Osteocyte (in vitro differentiated cells): Measurements from ENCODE around the gene KIF21B. TPM values are rescaled to one million over a fixed set of nuclear protein-coding genes. Genes with fewer than 3 reads are reported as not detected.

ENCODE experiments used
- DNase-seq: peaks from one replicate; pipeline ENCODE4 v3.0.0; 2021; ENCODE audit warnings: mixed read lengths; ENCODE audit not compliant: unreplicated experiment; ENCODE audit errors: extremely low spot score
- H3K27ac Mint-ChIP-seq: one replicate; pipeline ENCODE4 v1.8.0; 2021; ENCODE audit warnings: mild to moderate bottlenecking, mixed read lengths; ENCODE audit not compliant: unreplicated experiment
- H3K27me3 Mint-ChIP-seq: one replicate; pipeline ENCODE4 v1.8.0; 2021; ENCODE audit warnings: mixed read lengths; ENCODE audit not compliant: unreplicated experiment
- H3K36me3 Mint-ChIP-seq: one replicate; pipeline ENCODE4 v1.8.0; 2021; ENCODE audit warnings: mixed read lengths; ENCODE audit not compliant: unreplicated experiment
- H3K4me1 Mint-ChIP-seq: one replicate; pipeline ENCODE4 v1.8.0; 2021; ENCODE audit warnings: mixed read lengths; ENCODE audit not compliant: unreplicated experiment
- H3K4me3 Mint-ChIP-seq: one replicate; pipeline ENCODE4 v1.8.0; 2021; ENCODE audit warnings: mild to moderate bottlenecking, moderate library complexity, mixed read lengths; ENCODE audit not compliant: unreplicated experiment
- H3K9me3 Mint-ChIP-seq: one replicate; pipeline ENCODE4 v1.8.0; 2021; ENCODE audit warnings: mixed read lengths; ENCODE audit not compliant: unreplicated experiment
- CTCF ChIP-seq: fragments of 200-600 bp; sonication (generic); IDR thresholded peaks from 2 replicates; pipeline ENCODE4 v1.5.0; 2021; ENCODE audit warnings: antibody characterized with exemption, mild to moderate bottlenecking, moderate library complexity
- total RNA-seq: library from RNA; stranded (reverse); gene quantifications from 2 replicates; pipeline ENCODE4 v1.2.1, GENCODE V29; 2021

Gene KIF21B
- total RNA-seq, 1 donor from 2014 or later = 0.97 TPM

GRCh38 chr1:201048521-201048920 is 25.0 kb upstream of the KIF21B start:
- DNase-seq = no peak
- H3K36me3 Mint-ChIP-seq = no peaks in the 10 kb centered on the region
- H3K27ac Mint-ChIP-seq = no peak overlapping the region
- no peaks in the 10 kb centered on the region for H3K9me3 Mint-ChIP-seq
- no peak for TF ChIP-seq CTCF
- H3K4me1 Mint-ChIP-seq = no peaks in the 10 kb centered on the region
- H3K4me3 Mint-ChIP-seq = no peak overlapping the region
- peaks cover 38% of the 10 kb centered on the region for H3K27me3 Mint-ChIP-seq

- Mint-ChIP-seq H3K27ac (no peak overlapping the region), H3K27me3 (peaks cover 25% of the 10 kb centered on the region), H3K4me1 (no peaks in the 10 kb centered on the region), H3K36me3 (no peaks in the 10 kb centered on the region), H3K9me3 (no peaks in the 10 kb centered on the region), H3K4me3 (no peak overlapping the region)
- TF ChIP-seq CTCF = no peak
- DNase-seq = no peak
Observed at GRCh38 chr1:201044119-201044518, 20.6 kb upstream of the KIF21B start.

- Mint-ChIP-seq H3K27me3 (peaks cover 19% of the 10 kb centered on the region), H3K9me3 (no peaks in the 10 kb centered on the region), H3K27ac (no peak overlapping the region), H3K4me1 (no peaks in the 10 kb centered on the region), H3K4me3 (no peak overlapping the region), H3K36me3 (no peaks in the 10 kb centered on the region)
- DNase-seq = no peak
- TF ChIP-seq CTCF = peak; percentile 89
Observed at GRCh38 chr1:201042779-201043461, 19.4 kb upstream of the KIF21B start.

GRCh38 chr1:201041011-201041410 is 17.5 kb upstream of the KIF21B start:
- DNase-seq = no peak
- Mint-ChIP-seq H3K36me3 (no peaks in the 10 kb centered on the region), H3K27me3 (peaks cover 13% of the 10 kb centered on the region), H3K4me1 (no peaks in the 10 kb centered on the region), H3K9me3 (no peaks in the 10 kb centered on the region), H3K4me3 (no peak overlapping the region), H3K27ac (no peak overlapping the region)
- TF ChIP-seq CTCF = no peak

GRCh38 chr1:201039876-201040275 is 16.4 kb upstream of the KIF21B start:
- H3K36me3 Mint-ChIP-seq = no peaks in the 10 kb centered on the region
- H3K4me1 Mint-ChIP-seq = no peaks in the 10 kb centered on the region
- peaks cover 8% of the 10 kb centered on the region for H3K27me3 Mint-ChIP-seq
- DNase-seq = no peak
- H3K27ac Mint-ChIP-seq = no peak overlapping the region
- H3K9me3 Mint-ChIP-seq = no peaks in the 10 kb centered on the region
- no peak for TF ChIP-seq CTCF
- no peak overlapping the region for H3K4me3 Mint-ChIP-seq
